IPS-18a (cell line): ENCODE measurements around the gene RAPGEF2.
A peak's percentile ranks its signal among the peaks of the same experiment; 100 is the strongest.
"Not testable (repeated sequence)": the region's sequence is repeated elsewhere in the genome, so short reads cannot be mapped to it uniquely, and the experiment has no call there.

Experiments used
- H3K27ac ChIP-seq: one replicate; pipeline ENCODE4 v1.5.1; 2013; ENCODE audit warnings: low read length
- H3K27me3 ChIP-seq: one replicate; pipeline ENCODE4 v1.6.1; 2013; ENCODE audit warnings: mild to moderate bottlenecking, low read length; ENCODE audit not compliant: control insufficient read depth, insufficient read depth
- H3K36me3 ChIP-seq: one replicate; pipeline ENCODE4 v1.6.1; 2013; ENCODE audit warnings: low read depth, low read length; ENCODE audit not compliant: control insufficient read depth
- H3K4me1 ChIP-seq: one replicate; pipeline ENCODE4 v1.6.1; 2013; ENCODE audit warnings: low read depth, low read length; ENCODE audit not compliant: control insufficient read depth
- H3K4me3 ChIP-seq: one replicate; pipeline ENCODE4 v1.5.1; 2013; ENCODE audit warnings: low read length
- H3K9ac ChIP-seq: one replicate; pipeline ENCODE4 v1.6.1; 2013; ENCODE audit warnings: mild to moderate bottlenecking, low read length, moderate library complexity
- H3K9me3 ChIP-seq: one replicate; pipeline ENCODE4 v1.6.1; 2013; ENCODE audit warnings: low read depth, low read length; ENCODE audit not compliant: control insufficient read depth

The RAPGEF2 gene

GRCh38 chr4:159116693-159117092 is 13.8 kb downstream of the RAPGEF2 start:
- not testable (repeated sequence) for H3K4me3 ChIP-seq, H3K36me3 ChIP-seq, H3K4me1 ChIP-seq, H3K9ac ChIP-seq, H3K9me3 ChIP-seq, H3K27me3 ChIP-seq, H3K27ac ChIP-seq

- Histone ChIP-seq H3K27me3 (no peaks in the 10 kb centered on the region), H3K9me3 (peaks cover 3% of the 10 kb centered on the region), H3K4me1 (peaks cover 2% of the 10 kb centered on the region), H3K4me3 (no peak overlapping the region), H3K9ac (no peak overlapping the region), H3K36me3 (no peaks in the 10 kb centered on the region), H3K27ac (no peak overlapping the region)
Observed at GRCh38 chr4:159117564-159117963, 14.7 kb downstream of the RAPGEF2 start.

- no peak overlapping the region for H3K9ac ChIP-seq
- H3K4me1 ChIP-seq: peaks cover 5% of the 10 kb centered on the region
- H3K4me3 ChIP-seq: no peak overlapping the region
- peaks cover 3% of the 10 kb centered on the region for H3K9me3 ChIP-seq
- H3K27me3 ChIP-seq: no peaks in the 10 kb centered on the region
- no peak overlapping the region for H3K27ac ChIP-seq
- H3K36me3 ChIP-seq: no peaks in the 10 kb centered on the region
Observed at GRCh38 chr4:159117968-159118367, 15.1 kb downstream of the RAPGEF2 start.

DNA sequence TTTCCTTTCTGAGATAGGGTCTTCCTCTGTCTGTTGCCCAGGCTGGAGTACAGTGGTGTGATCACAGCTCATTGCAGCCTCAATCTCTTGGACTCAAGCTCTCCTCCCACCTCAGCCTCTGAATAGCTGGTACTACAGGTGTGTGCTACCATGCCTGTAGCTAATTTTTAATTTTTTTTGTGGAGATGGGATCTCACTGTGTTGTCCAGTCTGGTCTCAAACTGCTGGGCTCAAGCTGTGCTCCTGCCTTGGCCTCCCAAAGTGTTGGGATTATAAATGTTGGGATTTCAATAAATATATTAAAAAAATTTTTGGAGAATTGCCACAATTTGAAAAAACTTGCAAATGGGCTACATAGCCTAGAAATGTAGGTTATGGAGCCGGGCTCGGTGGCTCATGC is 18.5 kb downstream of the RAPGEF2 start:
- Histone ChIP-seq H3K27me3 (no peaks in the 10 kb centered on the region), H3K4me3 (no peak overlapping the region), H3K27ac (no peak overlapping the region), H3K4me1 (peaks cover 8% of the 10 kb centered on the region), H3K9me3 (no peaks in the 10 kb centered on the region), H3K36me3 (no peaks in the 10 kb centered on the region), H3K9ac (no peak overlapping the region)

DNA sequence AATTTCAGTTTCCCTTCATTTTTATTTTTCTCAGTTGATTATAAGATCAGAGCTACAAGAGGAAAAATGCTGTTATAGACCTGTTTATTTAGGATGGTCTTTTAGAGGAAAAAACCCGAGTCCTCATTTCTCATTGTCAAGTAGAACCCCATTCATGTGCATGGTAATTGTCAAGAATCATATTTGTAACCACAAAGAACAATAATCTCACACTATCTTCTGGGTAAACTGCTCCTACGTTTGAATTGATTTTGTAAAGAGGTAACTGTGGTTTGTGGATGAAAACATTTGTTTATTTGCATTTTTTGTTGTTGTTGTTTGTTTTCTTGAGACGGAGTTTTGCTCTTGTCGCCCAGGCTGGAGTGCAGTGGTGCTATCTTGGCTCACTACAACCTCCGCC is 23.8 kb downstream of the RAPGEF2 start:
- Histone ChIP-seq H3K36me3 (no peaks in the 10 kb centered on the region), H3K4me3 (no peak overlapping the region), H3K4me1 (peaks cover 20% of the 10 kb centered on the region), H3K9ac (no peak overlapping the region), H3K9me3 (no peaks in the 10 kb centered on the region), H3K27me3 (no peaks in the 10 kb centered on the region), H3K27ac (no peak overlapping the region)

DNA sequence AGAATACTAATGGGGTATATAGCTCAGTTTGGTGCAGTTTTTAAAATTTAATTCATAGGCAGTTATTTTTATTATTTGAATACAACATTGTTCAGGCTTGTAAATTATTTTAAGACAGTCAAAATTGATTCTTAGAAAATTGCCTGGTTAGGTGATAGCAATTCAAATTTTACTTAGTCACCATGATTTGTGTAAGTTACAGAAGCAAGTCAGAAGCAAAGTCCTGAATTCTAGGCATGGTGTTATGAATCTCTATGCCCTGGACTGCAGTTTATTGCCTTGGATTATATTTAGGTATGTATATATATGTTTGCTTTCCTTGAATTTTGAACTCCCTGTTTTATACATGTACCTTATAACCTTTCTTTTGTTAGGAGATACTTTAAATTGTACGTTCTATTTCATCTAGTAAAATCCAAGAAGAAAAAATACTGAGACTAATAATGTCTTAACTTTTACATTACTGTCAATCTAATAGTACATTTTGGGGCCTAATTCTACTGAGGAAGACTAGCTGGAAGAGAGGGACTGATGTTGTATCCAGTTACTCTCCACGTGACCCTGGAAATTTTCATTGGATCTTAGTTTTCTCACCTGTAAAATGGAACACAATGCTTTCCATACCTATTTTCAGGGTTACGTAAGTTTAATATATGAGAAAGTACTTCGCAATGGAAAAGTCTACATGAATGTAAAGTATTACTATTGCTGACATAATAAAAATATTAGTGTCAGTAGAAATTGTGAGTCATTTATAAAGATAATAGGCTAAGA is 25.1 kb downstream of the RAPGEF2 start:
- Histone ChIP-seq H3K27me3 (no peaks in the 10 kb centered on the region), H3K27ac (no peak overlapping the region), H3K4me1 (peaks cover 23% of the 10 kb centered on the region), H3K9ac (no peak overlapping the region), H3K9me3 (no peaks in the 10 kb centered on the region), H3K4me3 (no peak overlapping the region), H3K36me3 (no peaks in the 10 kb centered on the region)

GRCh38 chr4:159129814-159130550 is 27.1 kb downstream of the RAPGEF2 start:
- Histone ChIP-seq H3K4me3 (no peak overlapping the region), H3K27ac (no peak overlapping the region), H3K36me3 (no peaks in the 10 kb centered on the region), H3K9me3 (no peaks in the 10 kb centered on the region), H3K9ac (no peak overlapping the region), H3K27me3 (no peaks in the 10 kb centered on the region), H3K4me1 (peaks cover 20% of the 10 kb centered on the region)

DNA sequence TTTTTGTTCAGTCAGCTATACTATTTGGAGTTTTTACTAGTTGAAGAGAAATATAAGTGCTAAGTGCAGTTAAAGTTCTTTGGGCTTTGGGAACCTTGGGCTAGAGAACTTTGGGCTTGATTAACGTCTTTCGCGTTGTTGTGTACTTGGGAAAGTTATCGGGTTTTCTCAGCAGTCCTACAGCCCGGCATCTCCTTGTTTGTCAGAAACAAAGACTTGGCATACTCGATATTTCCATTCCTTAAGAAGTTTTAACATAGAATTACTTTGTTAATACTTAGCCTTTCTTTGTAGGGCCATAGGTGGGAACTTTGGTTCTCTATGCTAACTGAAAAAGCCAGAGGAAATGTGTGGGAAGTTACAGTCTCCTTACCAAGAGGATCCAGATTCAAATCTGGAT is 28.7 kb downstream of the RAPGEF2 start:
- no peaks in the 10 kb centered on the region for H3K9me3 ChIP-seq
- peak overlapping the region; percentile 22 for H3K4me3 ChIP-seq

DNA sequence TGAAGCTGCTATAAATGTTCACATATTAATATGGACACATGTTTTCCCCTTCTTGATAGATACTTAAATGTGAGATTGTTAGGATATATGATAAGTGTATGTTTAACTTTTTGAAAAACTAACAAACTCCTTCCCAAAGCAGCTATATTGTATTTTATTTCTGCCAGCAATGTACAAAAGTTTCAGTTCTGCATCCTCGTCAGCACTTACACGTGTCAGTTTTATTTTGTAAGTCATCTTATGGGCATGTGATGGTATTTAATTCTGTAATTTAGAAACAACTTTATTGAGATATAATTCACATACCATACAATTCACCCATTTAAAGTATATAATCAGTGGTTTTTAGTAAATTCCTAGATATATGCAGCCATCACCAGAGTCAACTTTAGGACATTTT is 31.6 kb downstream of the RAPGEF2 start:
- Histone ChIP-seq H3K4me3 (no peak overlapping the region), H3K27ac (no peak overlapping the region), H3K36me3 (no peaks in the 10 kb centered on the region), H3K4me1 (peaks cover 19% of the 10 kb centered on the region), H3K27me3 (no peaks in the 10 kb centered on the region), H3K9me3 (no peaks in the 10 kb centered on the region), H3K9ac (no peak overlapping the region)

More for the DNA sequence above, 28.7 kb downstream of the RAPGEF2 start:
- H3K27me3 ChIP-seq: no peaks in the 10 kb centered on the region
- no peak overlapping the region for H3K27ac ChIP-seq
- H3K9ac ChIP-seq: no peak overlapping the region
- H3K4me1 ChIP-seq: peaks cover 20% of the 10 kb centered on the region
- H3K36me3 ChIP-seq: no peaks in the 10 kb centered on the region

DNA sequence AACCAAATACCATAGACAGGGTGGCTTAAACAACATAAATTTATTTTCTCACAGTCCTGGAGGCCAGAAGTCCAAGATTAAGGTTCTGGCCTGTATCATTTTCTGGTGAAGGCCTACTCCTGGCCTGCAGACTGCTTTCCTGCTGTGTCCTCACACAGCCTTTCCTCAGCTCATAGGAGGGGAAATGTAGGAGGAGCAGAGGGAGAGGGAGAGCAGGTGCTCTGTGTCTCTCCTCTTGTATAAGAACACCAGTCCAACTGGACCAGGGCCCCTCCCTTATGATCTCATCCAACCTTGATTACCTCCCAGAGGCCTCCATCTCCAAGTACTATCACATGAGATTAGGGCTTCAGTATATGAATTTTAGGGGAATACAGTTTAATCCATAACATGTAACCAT is 34.3 kb downstream of the RAPGEF2 start:
- Histone ChIP-seq H3K27me3 (no peaks in the 10 kb centered on the region), H3K4me3 (no peak overlapping the region), H3K27ac (no peak overlapping the region), H3K9ac (no peak overlapping the region), H3K36me3 (no peaks in the 10 kb centered on the region), H3K9me3 (no peaks in the 10 kb centered on the region), H3K4me1 (peaks cover 4% of the 10 kb centered on the region)

DNA sequence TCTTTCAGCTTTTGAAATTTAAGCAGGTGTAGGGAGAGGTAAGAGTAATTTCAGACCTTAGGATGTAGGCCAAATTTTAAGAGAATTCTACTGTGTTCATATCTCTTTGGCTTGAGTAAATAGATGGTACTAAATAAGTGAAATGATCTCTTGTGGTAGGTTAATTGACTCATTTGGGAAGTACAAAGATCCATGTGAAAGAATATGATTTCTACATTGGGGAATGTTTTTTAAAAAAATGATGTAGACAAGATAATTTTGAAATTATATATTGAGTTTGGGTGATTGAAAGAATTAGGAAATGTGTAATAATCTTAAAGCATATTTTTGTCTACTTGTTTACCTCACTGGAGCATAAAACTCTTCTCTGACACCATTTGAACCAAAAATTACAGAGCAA is 35.6 kb downstream of the RAPGEF2 start:
- Histone ChIP-seq H3K4me1 (no peaks in the 10 kb centered on the region), H3K9me3 (no peaks in the 10 kb centered on the region), H3K27me3 (no peaks in the 10 kb centered on the region), H3K9ac (no peak overlapping the region), H3K27ac (no peak overlapping the region), H3K4me3 (no peak overlapping the region), H3K36me3 (no peaks in the 10 kb centered on the region)

GRCh38 chr4:159141193-159141592 is 38.3 kb downstream of the RAPGEF2 start:
- Histone ChIP-seq H3K9ac (no peak overlapping the region), H3K27me3 (no peaks in the 10 kb centered on the region), H3K27ac (no peak overlapping the region), H3K4me3 (no peak overlapping the region), H3K4me1 (no peaks in the 10 kb centered on the region), H3K36me3 (no peaks in the 10 kb centered on the region), H3K9me3 (no peaks in the 10 kb centered on the region)
